GM18498 (cell line): ENCODE measurements around the gene LMX1B.
"Not testable (repeated sequence)": the region's sequence is repeated elsewhere in the genome, so short reads cannot be mapped to it uniquely, and the experiment has no call there.

Experiments used
- ATAC-seq: cut with Tn5 transposase; IDR thresholded peaks from one replicate; pipeline ENCODE4 v1.9.1; 2021; ENCODE audit warnings: mild to moderate bottlenecking, moderate library complexity; ENCODE audit not compliant: unreplicated experiment

The LMX1B gene

GRCh38 chr9:126730592-126730991 lies 116.9 kb downstream of the LMX1B start:
- ATAC-seq: not testable (repeated sequence)

DNA sequence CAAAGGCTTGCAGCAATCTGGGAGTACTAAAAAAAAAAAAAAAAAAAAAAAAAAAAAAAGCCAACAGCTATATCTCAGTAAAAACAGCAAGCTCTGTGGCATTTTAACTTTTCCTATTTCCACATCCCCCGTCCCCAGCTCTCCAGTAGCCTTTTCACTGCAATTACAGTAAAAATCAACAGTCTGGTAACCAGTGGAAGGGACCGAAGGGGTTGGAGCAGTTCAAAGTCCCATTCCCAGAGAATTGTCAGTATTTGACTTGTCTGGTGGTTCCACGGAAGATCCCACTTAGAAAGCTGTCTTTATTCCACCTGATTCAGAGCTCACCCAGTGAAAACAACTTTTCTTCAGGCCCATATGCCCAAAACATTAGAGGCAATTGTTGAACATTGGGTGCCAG lies 119.3 kb downstream of the LMX1B start:
- no peak for ATAC-seq

DNA sequence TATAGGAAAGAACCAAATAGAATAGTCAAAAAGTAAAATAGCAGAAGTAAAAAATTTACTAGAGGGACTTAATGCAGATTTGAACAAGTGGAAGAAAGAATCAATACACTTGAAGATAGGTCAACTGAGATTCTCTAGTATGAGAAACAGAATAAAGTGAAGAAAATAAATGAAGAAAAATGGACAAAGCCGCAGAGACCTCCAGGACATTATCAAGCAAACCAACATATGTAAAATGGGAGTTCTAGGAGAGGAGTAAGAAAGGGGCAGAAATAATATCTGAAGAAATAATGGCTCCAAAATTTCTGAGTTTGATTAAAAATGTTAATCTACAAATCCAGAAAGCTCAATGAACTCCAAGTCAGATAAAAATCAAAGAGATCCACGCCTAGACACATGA lies 121.1 kb downstream of the LMX1B start:
- ATAC-seq: no peak

DNA sequence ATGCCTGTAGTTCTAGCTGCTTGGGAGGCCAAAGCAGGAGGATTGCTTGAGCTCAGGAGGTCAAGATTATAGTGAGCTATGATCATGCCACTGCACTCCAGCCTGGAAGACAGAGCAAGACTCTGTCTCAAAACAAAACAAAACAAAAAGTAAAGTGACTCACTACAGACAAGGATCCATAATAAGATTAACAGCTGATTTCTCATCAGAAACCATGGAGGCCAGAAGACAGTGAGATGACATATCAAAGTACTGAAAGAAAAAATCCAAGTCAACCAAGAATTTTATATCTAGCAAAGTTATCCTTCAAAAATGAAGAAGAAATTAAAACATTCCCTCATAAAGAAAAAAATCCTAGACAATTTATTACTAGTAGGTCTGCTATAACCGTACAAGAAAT lies 121.8 kb downstream of the LMX1B start:
- ATAC-seq: no peak

- ATAC-seq: no peak
Observed at GRCh38 chr9:126738553-126738952, 124.8 kb downstream of the LMX1B start.

DNA sequence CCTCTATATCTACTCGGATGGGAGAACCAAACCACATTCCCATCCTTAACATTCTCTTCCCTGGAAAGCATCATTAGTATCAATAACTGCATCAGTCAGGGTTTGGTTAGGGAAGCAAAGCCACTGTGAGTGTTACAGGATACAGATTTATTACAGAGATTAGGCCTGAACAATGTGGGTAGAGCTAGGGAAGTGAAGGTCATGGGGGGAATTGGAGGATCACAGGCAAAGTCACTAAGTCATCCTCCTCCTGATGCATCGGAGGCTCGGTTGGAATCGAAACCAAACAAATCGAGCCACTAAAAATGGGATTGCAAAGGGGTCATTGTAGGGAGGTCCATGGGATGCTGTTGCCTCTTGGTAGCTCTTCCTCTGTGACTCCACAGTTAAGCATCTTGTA lies 129.3 kb downstream of the LMX1B start:
- no peak for ATAC-seq

- ATAC-seq: no peak
Observed at GRCh38 chr9:126745574-126746411, 132.1 kb downstream of the LMX1B start.
